NT2/D1 (cell line): ENCODE results near the gene DHH.

Source experiments
- SUZ12 ChIP-seq: IDR thresholded peaks from 2 replicates; pipeline ENCODE4 v1.6.1; 2011; ENCODE audit not compliant: insufficient read length, insufficient read depth; ENCODE audit errors: extremely low read depth
- YY1 ChIP-seq: IDR thresholded peaks from 2 replicates; pipeline ENCODE4 v1.6.1; 2011; ENCODE audit not compliant: insufficient read length, insufficient read depth
- ZNF274 ChIP-seq: IDR thresholded peaks from 2 replicates; pipeline ENCODE4 v1.6.1; 2011; ENCODE audit warnings: mild to moderate bottlenecking, low read depth, low read length

GRCh38 chr12:49037947-49038237 lies 56.7 kb downstream of the DHH start:
- TF ChIP-seq YY1: no peak
- no peak for TF ChIP-seq SUZ12
- TF ChIP-seq ZNF274: no peak
